Subcutaneous adipose tissue (tissue), 4 donors: ENCODE data around the gene ARF4. TPM values are rescaled to one million over a fixed set of nuclear protein-coding genes. Genes with fewer than 3 reads are reported as not detected.

ENCODE experiments used
- CTCF ChIP-seq: fragments of 450-650 bp; IDR thresholded peaks from one replicate; pipeline ENCODE4 v1.5.1; 2016; ENCODE audit warnings: low read depth, mild to moderate bottlenecking, control low read depth, antibody characterized with exemption, moderate library complexity
- total RNA-seq, 4 donors: library from RNA; depleted of rRNA; stranded (reverse); fragments of >200 nt; gene quantifications; one replicate each; pipeline ENCODE4 v1.1.0, GENCODE V29; 2016

The ARF4 gene
- total RNA-seq, 4 donors from 2014 or later, result 76.7 to 308 (median 96.7) TPM

GRCh38 chr3:57556459-57557084, 40.6 kb downstream of the ARF4 start:
- TF ChIP-seq CTCF, result no peak

- TF ChIP-seq CTCF, result no peak
Measured at GRCh38 chr3:57555738-57556458, 41.2 kb downstream of the ARF4 start, which contains the start of gene PDE12. Gene PDE12 (plus strand): TSS chr3:57556274. CDS start chr3:57556380, 106 bp downstream.

GRCh38 chr3:57555306-57555705, 41.8 kb downstream of the ARF4 start:
- TF ChIP-seq CTCF, result no peak

- TF ChIP-seq CTCF, result no peak
Measured at GRCh38 chr3:57546616-57547015, 50.5 kb downstream of the ARF4 start.

- no peak for TF ChIP-seq CTCF
Measured at GRCh38 chr3:57545636-57546268, 51.4 kb downstream of the ARF4 start.

GRCh38 chr3:57544181-57545125, 52.7 kb downstream of the ARF4 start, which contains the start of gene DNAH12:
Gene DNAH12 (minus strand): TSS chr3:57544344. CDS start chr3:57542870, 1,474 bp downstream.
- TF ChIP-seq CTCF, result no peak
